ENCODE results near the gene NLRP9.

- TF ChIP-seq CTCF (conservative IDR thresholded peaks at IDR 0.05 in 1 of 2, IDR thresholded peaks at IDR 0.05 in 1 of 2; ENCODE audit: low read depth in 1 of 2, low read length in 2 of 2) (no peak), EZH2 (IDR thresholded peaks at IDR 0.05; ENCODE audit: low read length, missing control alignments) (no peak)
These were observed 63.2 kb downstream of the NLRP9 start, which contains the start of gene EPN1 for GRCh38 chr19:55674841-55675660.

Data from fibroblast of lung (primary cell).